ENCODE results near the gene CYP2C19.

- TF ChIP-seq CTCF (optimal IDR thresholded peaks at IDR 0.05 in 1 of 3, IDR thresholded peaks at IDR 0.05 in 1 of 3, conservative IDR thresholded peaks at IDR 0.05 in 1 of 3; ENCODE audit: extremely low read depth in 1 of 3, insufficient read depth in 2 of 3, low read length in 3 of 3) (no peak), EZH2 (IDR thresholded peaks at IDR 0.05; ENCODE audit: low read length) (no peak)
Measured at GRCh38 chr10:94780844-94781243, 18.4 kb downstream of the CYP2C19 start.

All from keratinocyte (primary cell).